ENCODE data around the gene HAP1.
"Not testable (repeated sequence)": the region's sequence is repeated elsewhere in the genome, so short reads cannot be mapped to it uniquely, and the experiment has no call there.

Gene HAP1

DNA sequence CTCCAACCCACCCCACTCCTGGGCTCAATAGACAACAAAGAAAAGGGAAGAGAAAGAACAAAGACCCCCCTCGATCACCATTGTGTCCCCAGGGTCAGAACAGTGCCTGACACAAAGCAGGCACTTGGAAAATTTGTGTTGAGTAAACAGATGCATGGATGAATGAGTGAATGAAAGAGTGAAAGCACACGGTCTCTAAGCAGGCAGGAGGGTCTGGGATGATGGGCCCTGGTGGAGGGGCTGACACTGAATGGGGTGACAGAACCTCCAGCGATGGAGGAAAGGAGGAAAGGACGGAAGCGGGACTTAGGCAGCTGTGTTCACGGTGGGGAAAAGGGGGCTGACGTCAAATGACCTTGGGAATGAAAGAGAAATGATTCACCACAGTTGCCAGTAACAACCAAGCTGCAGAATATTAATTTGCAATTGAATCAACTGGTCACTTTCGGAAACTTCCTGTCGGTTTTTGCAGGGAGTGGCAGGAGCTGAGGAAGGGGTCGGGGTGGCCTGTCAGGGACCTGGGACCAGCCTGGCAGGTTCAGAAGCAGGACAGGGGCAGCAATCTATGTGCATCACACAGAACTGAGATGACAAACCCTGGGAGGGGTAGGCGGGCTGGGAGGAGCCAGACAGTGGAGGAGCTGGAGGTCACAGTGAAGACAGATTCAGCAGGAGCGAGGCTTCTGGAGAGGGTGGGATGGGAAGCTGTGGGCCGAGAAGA lies 29.0 kb downstream of the HAP1 start:
- TF ChIP-seq POLR2A (IDR thresholded peaks at IDR 0.05; ENCODE audit: extremely low read depth, insufficient read length) (no peak), MYC (IDR thresholded peaks at IDR 0.05; ENCODE audit: low read depth, low read length) (no peak)
- TF ChIP-seq, protein P1, sequence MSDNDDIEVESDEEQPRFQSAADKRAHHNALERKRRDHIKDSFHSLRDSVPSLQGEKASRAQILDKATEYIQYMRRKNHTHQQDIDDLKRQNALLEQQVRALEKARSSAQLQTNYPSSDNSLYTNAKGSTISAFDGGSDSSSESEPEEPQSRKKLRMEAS (IDR thresholded peaks at IDR 0.05; ENCODE audit: low read depth, low read length): no peak
- TF ChIP-seq, protein P2, sequence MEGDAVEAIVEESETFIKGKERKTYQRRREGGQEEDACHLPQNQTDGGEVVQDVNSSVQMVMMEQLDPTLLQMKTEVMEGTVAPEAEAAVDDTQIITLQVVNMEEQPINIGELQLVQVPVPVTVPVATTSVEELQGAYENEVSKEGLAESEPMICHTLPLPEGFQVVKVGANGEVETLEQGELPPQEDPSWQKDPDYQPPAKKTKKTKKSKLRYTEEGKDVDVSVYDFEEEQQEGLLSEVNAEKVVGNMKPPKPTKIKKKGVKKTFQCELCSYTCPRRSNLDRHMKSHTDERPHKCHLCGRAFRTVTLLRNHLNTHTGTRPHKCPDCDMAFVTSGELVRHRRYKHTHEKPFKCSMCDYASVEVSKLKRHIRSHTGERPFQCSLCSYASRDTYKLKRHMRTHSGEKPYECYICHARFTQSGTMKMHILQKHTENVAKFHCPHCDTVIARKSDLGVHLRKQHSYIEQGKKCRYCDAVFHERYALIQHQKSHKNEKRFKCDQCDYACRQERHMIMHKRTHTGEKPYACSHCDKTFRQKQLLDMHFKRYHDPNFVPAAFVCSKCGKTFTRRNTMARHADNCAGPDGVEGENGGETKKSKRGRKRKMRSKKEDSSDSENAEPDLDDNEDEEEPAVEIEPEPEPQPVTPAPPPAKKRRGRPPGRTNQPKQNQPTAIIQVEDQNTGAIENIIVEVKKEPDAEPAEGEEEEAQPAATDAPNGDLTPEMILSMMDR (IDR thresholded peaks at IDR 0.05; ENCODE audit: low read depth, low read length): no peak
- DNase-seq (ENCODE audit: low read depth): no peak
- H3K4me3 ChIP-seq (ENCODE audit: low read depth, low read length): no peak overlapping the region

DNA sequence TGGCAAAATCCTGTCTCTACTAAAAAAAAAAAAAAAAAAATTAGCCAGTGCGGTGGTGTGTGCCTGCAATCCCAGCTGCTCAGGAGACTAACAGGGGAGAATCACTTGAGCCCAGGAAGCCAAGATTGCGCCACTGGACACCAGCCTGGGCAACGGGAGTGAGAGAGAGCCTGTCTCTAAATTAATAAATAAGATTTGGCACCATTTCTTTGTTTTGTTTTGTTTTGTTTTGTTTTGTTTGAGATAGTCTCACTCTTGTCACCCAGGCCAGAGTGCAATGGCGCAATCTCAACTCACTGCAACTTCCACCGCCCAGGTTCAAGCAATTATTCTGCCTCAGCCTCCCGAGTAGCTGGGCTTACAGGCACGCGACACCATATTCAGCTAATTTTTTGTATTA lies 31.7 kb downstream of the HAP1 start:
- H3K4me3 ChIP-seq (ENCODE audit: low read depth, low read length): no peak overlapping the region
- DNase-seq (ENCODE audit: low read depth): peak; percentile 41
- TF ChIP-seq POLR2A (IDR thresholded peaks at IDR 0.05; ENCODE audit: extremely low read depth, insufficient read length) (no peak), MYC (IDR thresholded peaks at IDR 0.05; ENCODE audit: low read depth, low read length) (no peak)
- TF ChIP-seq, protein P2 (IDR thresholded peaks at IDR 0.05; ENCODE audit: low read depth, low read length): no peak
- TF ChIP-seq, protein P1 (IDR thresholded peaks at IDR 0.05; ENCODE audit: low read depth, low read length): no peak

DNA sequence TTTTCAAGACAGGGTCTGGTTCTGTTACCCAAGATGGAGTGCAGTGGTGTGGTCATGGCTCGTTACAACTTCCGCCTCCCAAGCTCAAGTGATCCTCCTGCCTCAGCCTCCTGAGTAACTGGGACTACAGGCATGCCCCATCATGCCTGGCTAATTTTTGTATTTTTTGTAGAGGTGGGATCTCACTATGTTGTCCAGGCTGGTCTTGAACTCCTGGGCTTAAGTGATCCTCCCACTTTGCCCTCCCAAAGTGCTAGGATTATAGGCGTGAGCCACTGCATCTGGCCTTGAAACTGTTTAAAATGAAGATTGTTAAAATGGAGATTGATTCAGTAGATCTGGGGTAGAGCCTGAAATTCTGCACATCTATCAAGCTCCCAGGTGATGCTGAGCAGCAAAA lies 33.6 kb downstream of the HAP1 start:
- not testable (repeated sequence) for H3K4me3 ChIP-seq (ENCODE audit: low read depth, low read length); DNase-seq (ENCODE audit: low read depth)

DNA sequence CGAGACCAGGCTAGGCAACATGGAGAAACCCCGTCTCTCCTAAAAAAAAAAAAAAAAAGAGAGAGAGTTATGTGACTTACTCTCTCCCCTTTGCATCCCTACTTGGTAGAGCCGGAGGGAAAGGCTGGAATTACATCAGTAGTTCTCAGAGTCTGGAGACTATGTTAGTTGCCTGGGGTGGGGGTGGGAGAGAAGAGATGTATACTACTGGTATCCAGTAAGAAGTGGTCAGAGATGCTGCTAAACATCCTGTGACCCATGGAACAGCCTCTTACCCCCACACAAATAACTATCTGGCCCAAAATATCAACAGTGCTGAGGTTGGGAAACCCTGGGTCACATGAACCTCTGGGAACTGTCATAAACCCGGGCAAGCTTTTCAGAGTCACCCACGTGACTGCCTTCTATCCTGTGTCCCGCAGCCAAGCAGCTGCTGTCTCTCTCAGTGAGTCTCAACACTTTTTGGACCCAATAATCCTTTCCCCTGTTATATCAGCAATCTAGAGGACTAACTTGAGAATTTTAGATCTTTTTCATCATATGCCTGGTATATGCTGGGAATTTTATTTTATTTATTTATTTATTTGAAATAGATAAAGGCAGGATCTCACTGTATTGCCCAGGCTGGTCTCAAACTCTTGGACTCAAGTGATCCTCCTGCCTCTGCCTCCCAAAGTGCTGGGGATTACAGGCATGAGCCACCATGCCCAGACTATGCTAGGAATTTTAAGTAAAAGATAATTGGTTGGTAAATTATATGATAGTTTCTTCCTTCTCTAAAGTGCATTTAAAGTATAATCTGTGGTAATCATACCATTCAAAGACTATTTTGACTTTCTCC lies 37.1 kb downstream of the HAP1 start:
- DNase-seq (ENCODE audit: low read depth): peak; percentile 43
- no peak overlapping the region for H3K4me3 ChIP-seq (ENCODE audit: low read depth, low read length)
- TF ChIP-seq MYC (IDR thresholded peaks at IDR 0.05; ENCODE audit: low read depth, low read length) (peak; percentile 47), POLR2A (IDR thresholded peaks at IDR 0.05; ENCODE audit: extremely low read depth, insufficient read length) (no peak)
- TF ChIP-seq, protein P1 (IDR thresholded peaks at IDR 0.05; ENCODE audit: low read depth, low read length): peak; percentile 94

DNA sequence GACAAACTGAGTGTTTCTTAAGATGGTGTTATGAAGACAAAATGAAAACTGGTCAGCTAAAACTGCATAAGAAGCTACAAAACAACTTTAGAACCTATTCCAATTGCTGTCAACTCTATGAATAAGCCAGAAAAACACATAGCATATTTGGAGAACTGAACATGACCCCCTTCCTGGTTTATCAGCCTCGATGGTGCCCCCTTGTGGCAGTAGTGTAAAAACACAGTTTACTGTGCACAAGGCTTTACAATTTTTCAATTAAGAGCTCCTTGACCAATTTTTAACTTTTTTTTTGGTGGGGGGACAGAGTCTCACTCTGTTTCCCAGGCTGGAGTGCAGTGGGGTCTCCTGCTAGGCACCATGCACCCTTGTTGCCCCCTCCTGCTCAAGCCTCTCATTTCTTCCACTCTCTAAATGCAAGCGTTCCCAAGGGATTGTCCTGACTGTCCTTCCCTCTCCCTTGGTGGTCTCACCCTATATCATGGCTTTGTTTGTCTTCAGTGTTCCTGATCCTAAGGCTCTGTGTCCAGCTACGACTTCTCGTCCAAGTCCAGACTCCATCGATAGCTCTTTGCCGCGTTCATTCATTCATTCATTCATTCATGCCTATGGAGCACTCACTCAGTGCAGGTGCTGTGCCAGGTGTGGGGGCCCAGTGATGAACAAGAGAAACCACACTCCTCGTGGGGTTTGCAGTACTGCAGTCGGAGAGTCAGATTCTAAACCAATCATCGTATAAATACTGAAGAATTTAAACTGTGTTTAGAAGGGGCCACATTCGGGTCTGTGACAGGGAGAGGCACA lies 38.3 kb downstream of the HAP1 start:
- DNase-seq (ENCODE audit: low read depth): peak; percentile 85
- H3K4me3 ChIP-seq (ENCODE audit: low read depth, low read length): no peak overlapping the region
- TF ChIP-seq, protein P2 (IDR thresholded peaks at IDR 0.05; ENCODE audit: low read depth, low read length): peak; percentile 65
- TF ChIP-seq, protein P1 (IDR thresholded peaks at IDR 0.05; ENCODE audit: low read depth, low read length): no peak

DNA sequence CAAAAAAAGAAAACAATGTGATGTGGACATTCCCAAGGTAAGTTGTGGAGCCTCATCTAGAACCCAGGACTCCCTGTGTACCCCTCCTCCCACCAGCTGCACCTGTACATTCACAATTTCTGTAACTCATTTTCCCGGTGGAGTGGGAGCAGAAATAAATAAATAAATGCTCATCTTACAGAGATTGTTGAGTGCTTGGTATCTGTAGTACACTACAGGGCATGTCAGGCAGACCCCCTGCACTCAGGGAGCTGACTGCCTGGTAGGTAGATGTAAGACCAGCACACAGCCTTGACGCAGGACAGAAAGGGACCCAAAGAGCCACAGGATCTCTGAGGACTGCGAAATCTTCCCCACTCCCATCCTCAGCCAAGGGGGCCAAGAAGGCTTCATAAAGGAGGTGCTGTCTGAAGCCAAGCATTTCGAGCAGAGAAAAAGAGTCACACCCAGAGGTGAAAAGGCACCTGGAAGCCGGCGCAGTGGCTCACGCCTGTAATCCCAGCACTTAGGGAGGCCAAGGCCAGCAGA lies 39.2 kb downstream of the HAP1 start:
- TF ChIP-seq POLR2A (IDR thresholded peaks at IDR 0.05; ENCODE audit: extremely low read depth, insufficient read length): no peak
- TF ChIP-seq, protein P2 (IDR thresholded peaks at IDR 0.05; ENCODE audit: low read depth, low read length): no peak
- TF ChIP-seq, protein P1 (IDR thresholded peaks at IDR 0.05; ENCODE audit: low read depth, low read length): no peak
- no peak for TF ChIP-seq MYC (IDR thresholded peaks at IDR 0.05; ENCODE audit: low read depth, low read length)
- H3K4me3 ChIP-seq (ENCODE audit: low read depth, low read length): no peak overlapping the region
- DNase-seq (ENCODE audit: low read depth): no peak

Measured in NB4 (cell line).